ENCODE results near the gene PARD3. TPM values are rescaled to one million over a fixed set of nuclear protein-coding genes. Genes with fewer than 3 reads are reported as not detected.
"Not testable (repeated sequence)": the region's sequence is repeated elsewhere in the genome, so short reads cannot be mapped to it uniquely, and the experiment has no call there.

The PARD3 gene
- total RNA-seq, 1 donor from 2014 or later, result 98.2 TPM

GRCh38 chr10:34432589-34432988 is 382.5 kb downstream of the PARD3 start:
- no peaks in the 10 kb centered on the region for H3K36me3 ChIP-seq (ENCODE audit: control insufficient read depth, insufficient read depth, low read length)
- DNase-seq (ENCODE audit: low read depth), result peak; percentile 70
- H3K27me3 ChIP-seq (ENCODE audit: control insufficient read depth, insufficient read depth, low read length), result no peaks in the 10 kb centered on the region
- no peak for TF ChIP-seq CTCF (IDR thresholded peaks at IDR 0.05; ENCODE audit: insufficient read depth, low read length, severe bottlenecking)
- H3K4me3 ChIP-seq (ENCODE audit: low read depth, low read length), result no peak overlapping the region
- FAIRE-seq, result no peak

DNA sequence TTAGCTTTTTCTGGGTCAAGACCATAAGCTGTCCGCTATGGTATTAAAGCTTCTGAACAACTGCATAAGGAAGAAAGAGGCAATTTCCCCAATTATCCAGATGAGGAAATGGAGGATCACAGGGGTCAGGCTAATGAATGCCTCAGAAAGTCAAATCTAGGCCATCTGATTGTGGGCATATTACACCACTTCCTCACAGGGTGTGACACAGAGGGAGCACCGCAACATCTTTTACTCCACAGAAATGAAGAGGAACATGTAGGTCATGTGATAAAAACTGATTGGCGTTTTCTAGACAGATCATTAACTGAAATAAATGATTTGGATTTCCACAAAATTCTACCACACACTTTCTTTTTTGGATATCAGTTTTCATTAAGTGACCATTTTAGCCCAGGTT is 384.4 kb downstream of the PARD3 start:
- no peaks in the 10 kb centered on the region for H3K27me3 ChIP-seq (ENCODE audit: control insufficient read depth, insufficient read depth, low read length)
- H3K36me3 ChIP-seq (ENCODE audit: control insufficient read depth, insufficient read depth, low read length), result no peaks in the 10 kb centered on the region
- H3K4me3 ChIP-seq (ENCODE audit: low read depth, low read length), result no peak overlapping the region
- FAIRE-seq (no peak), DNase-seq (ENCODE audit: low read depth) (no peak)
- no peak for TF ChIP-seq CTCF (IDR thresholded peaks at IDR 0.05; ENCODE audit: insufficient read depth, low read length, severe bottlenecking)

- Histone ChIP-seq H3K27me3 (ENCODE audit: control insufficient read depth, insufficient read depth, low read length) (no peaks in the 10 kb centered on the region), H3K36me3 (ENCODE audit: control insufficient read depth, insufficient read depth, low read length) (no peaks in the 10 kb centered on the region), H3K4me3 (ENCODE audit: low read depth, low read length) (no peak overlapping the region)
- no peak for DNase-seq (ENCODE audit: low read depth)
- no peak for FAIRE-seq
- TF ChIP-seq CTCF (IDR thresholded peaks at IDR 0.05; ENCODE audit: insufficient read depth, low read length, severe bottlenecking), result no peak
These were observed 386.6 kb downstream of the PARD3 start for GRCh38 chr10:34428501-34428900.

- Histone ChIP-seq H3K36me3 (ENCODE audit: control insufficient read depth, insufficient read depth, low read length) (no peaks in the 10 kb centered on the region), H3K4me3 (ENCODE audit: low read depth, low read length) (no peak overlapping the region), H3K27me3 (ENCODE audit: control insufficient read depth, insufficient read depth, low read length) (no peaks in the 10 kb centered on the region)
- no peak for TF ChIP-seq CTCF (IDR thresholded peaks at IDR 0.05; ENCODE audit: insufficient read depth, low read length, severe bottlenecking)
- DNase-seq (ENCODE audit: low read depth) (no peak), FAIRE-seq (peak; percentile 55)
These were observed 387.2 kb downstream of the PARD3 start for GRCh38 chr10:34427911-34428216.

GRCh38 chr10:34427158-34427910 is 387.8 kb downstream of the PARD3 start:
- H3K36me3 ChIP-seq (ENCODE audit: control insufficient read depth, insufficient read depth, low read length); H3K27me3 ChIP-seq (ENCODE audit: control insufficient read depth, insufficient read depth, low read length); FAIRE-seq; H3K4me3 ChIP-seq (ENCODE audit: low read depth, low read length): not testable (repeated sequence)
- peak; percentile 44 for DNase-seq (ENCODE audit: low read depth)

GRCh38 chr10:34426538-34427157 is 388.4 kb downstream of the PARD3 start:
- not testable (repeated sequence) for H3K27me3 ChIP-seq (ENCODE audit: control insufficient read depth, insufficient read depth, low read length); FAIRE-seq; H3K4me3 ChIP-seq (ENCODE audit: low read depth, low read length); DNase-seq (ENCODE audit: low read depth); H3K36me3 ChIP-seq (ENCODE audit: control insufficient read depth, insufficient read depth, low read length)

DNA sequence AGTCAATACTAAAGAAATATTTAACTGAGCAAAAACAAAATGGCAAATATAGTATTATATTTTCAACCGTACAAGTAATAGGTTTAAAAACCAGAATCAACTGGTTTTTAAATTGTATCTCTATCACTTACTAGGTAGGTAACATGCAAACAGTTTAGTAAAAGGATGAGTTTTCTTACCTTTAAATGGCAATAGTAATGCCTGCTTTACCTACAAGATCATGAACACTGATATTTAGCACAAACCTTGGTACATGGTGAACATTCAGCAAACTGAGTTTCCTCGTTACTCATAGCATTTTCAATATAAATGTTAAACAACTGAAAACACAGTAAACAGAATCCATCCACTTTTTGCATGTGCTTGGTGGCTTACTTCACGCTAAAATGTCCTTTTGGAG is 389.1 kb downstream of the PARD3 start:
- no peak for DNase-seq (ENCODE audit: low read depth)
- Histone ChIP-seq H3K4me3 (ENCODE audit: low read depth, low read length) (no peak overlapping the region), H3K27me3 (ENCODE audit: control insufficient read depth, insufficient read depth, low read length) (no peaks in the 10 kb centered on the region), H3K36me3 (ENCODE audit: control insufficient read depth, insufficient read depth, low read length) (no peaks in the 10 kb centered on the region)
- no peak for FAIRE-seq
- TF ChIP-seq CTCF (IDR thresholded peaks at IDR 0.05; ENCODE audit: insufficient read depth, low read length, severe bottlenecking), result no peak
